GM11168 (cell line): Measurements from ENCODE around the gene TRAFD1.

ENCODE experiments used
- in situ Hi-C: fragments of 300-500 bp; cut with MboI; formaldehyde crosslinking; loops from one replicate; pipeline ENCODE4 v1.12.0; 2022; ENCODE audit warnings: low sequenced_read_pairs; ENCODE audit not compliant: unreplicated experiment

Gene TRAFD1

GRCh38 chr12:112170971-112171596 is 45.7 kb downstream of the TRAFD1 start:
- in situ Hi-C loops: no loop called here

- in situ Hi-C loops: no loop called here
These were observed 47.4 kb downstream of the TRAFD1 start for GRCh38 chr12:112172556-112173324.

- in situ Hi-C loops: no loop called here
These were observed 50.2 kb downstream of the TRAFD1 start for GRCh38 chr12:112175361-112176155.

- in situ Hi-C loops: no loop called here
These were observed 51.1 kb downstream of the TRAFD1 start for GRCh38 chr12:112176321-112177010.

GRCh38 chr12:112178796-112179195 is 53.4 kb downstream of the TRAFD1 start:
- in situ Hi-C loops: no loop called here

- in situ Hi-C loops: no loop called here
These were observed 54.0 kb downstream of the TRAFD1 start for GRCh38 chr12:112179341-112179740.

GRCh38 chr12:112179916-112180315 is 54.6 kb downstream of the TRAFD1 start:
- in situ Hi-C loops: no loop called here

GRCh38 chr12:112180422-112180821 is 55.1 kb downstream of the TRAFD1 start:
- in situ Hi-C loops: no loop called here

GRCh38 chr12:112182499-112182898 is 57.1 kb downstream of the TRAFD1 start:
- in situ Hi-C loops: no loop called here

- in situ Hi-C loops: no loop called here
These were observed 58.0 kb downstream of the TRAFD1 start for GRCh38 chr12:112183141-112184021.

- in situ Hi-C loops: no loop called here
These were observed 58.9 kb downstream of the TRAFD1 start for GRCh38 chr12:112184056-112184887.

GRCh38 chr12:112185093-112185923 is 59.9 kb downstream of the TRAFD1 start:
- in situ Hi-C loops: no loop called here

- in situ Hi-C loops: no loop called here
These were observed 62.9 kb downstream of the TRAFD1 start for GRCh38 chr12:112188130-112188830.

GRCh38 chr12:112190231-112191025 is 65.1 kb downstream of the TRAFD1 start:
- in situ Hi-C loops: no loop called here

GRCh38 chr12:112191201-112191600 is 65.8 kb downstream of the TRAFD1 start:
- in situ Hi-C loops: no loop called here

GRCh38 chr12:112191840-112192321 is 66.5 kb downstream of the TRAFD1 start:
- in situ Hi-C loops: no loop called here
